ENCODE results near the gene VAPA.

DNA sequence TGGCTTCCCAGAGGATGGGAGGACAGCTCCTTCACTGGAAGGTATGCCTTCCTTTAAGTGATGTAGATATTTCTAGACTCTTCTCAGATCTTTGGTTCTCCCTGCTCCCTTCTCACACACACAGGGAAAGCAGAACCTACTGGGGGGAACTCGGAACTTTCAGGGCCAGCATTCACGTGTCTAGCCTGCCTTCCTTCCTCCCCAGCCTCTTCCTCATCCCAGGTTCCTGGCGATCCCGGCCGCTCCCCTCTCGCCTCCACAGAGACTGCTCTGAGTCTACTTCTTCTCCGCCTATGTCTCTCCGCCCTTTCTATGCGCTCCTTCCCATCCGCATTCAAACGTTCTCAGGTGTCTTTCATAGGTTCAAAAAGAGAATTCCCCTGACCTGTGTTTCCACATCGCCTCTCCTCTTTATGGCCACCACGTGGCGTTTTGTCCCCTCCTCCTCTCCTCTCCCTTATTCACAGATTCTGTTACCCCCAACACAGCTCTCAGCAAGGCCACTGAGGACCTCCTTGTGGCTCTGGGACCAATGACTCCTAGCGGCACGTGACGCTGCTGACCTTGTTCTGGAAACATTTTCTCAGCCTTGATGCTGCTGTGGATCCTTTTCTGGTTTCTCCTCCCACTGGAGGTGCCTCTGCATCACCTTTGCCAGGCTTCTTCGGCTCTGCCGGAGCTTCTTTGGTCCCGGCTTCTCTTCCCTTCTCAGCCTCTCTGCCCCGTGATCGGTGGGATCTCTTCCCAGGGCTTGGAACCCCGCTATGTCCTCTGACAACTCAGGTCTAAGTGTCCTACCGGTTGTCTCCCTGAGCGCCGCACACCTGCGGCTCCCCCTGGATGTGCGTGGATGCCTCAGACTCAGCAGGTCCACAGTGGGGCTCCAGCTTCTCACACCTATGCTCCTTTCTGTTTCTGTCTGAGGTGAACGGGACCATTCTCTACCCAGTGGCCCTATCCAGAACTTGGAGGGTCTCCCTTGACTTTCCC is 77.5 kb downstream of the VAPA start:
- TF ChIP-seq POLR2A (IDR thresholded peaks at IDR 0.05; ENCODE audit: low read depth, low read length), result no peak
- no peak for TF ChIP-seq POLR2AphosphoS5 (IDR thresholded peaks at IDR 0.05; ENCODE audit: low read depth, low read length)
- TF ChIP-seq TAF1 (IDR thresholded peaks at IDR 0.05; ENCODE audit: low read depth, low read length), result no peak
- TF ChIP-seq POU2F2 (IDR thresholded peaks at IDR 0.05; ENCODE audit: low read depth, low read length), result no peak
- no peak for TF ChIP-seq SPI1 (IDR thresholded peaks at IDR 0.05; ENCODE audit: low read depth, low read length)

Measured in GM12891 (cell line).